ENCODE measurements around the gene SRY. TPM values are rescaled to one million over a fixed set of nuclear protein-coding genes. Genes with fewer than 3 reads are reported as not detected.
"Not testable (repeated sequence)": the region's sequence is repeated elsewhere in the genome, so short reads cannot be mapped to it uniquely, and the experiment has no call there.

SRY gene
- not detected for polyA plus RNA-seq

DNA sequence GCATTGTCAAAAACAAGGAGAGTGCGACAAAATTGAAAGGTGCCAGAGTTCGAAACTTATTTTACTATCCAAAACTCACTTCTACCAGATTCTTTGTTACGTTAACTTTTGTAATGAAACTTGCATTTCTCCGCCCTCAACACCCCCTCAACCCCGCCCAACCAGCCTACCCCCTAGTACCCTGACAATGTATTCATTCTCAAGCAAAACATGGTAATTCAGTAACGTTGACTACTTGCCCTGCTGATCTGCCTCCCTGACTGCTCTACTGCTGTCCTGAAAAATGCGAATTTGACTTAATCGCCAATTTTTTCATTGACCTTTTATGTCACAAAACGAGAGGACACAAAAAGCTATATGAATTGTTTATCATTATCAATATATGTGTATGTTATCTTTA is at the start of gene SRY:
SRY (minus strand) TSS at position 83 of the 400 bp plus-strand sequence; CDS start at position 4, 79 bp downstream.
- Mint-ChIP-seq H3K9me3 (no peaks in the 10 kb centered on the region), H3K4me1 (no peaks in the 10 kb centered on the region), H3K27me3 (no peaks in the 10 kb centered on the region), H3K27ac (no peak within 1 kb of the TSS), H3K36me3 (no peaks in the 10 kb centered on the region), H3K4me3 (no peak within 1 kb of the TSS)

DNA sequence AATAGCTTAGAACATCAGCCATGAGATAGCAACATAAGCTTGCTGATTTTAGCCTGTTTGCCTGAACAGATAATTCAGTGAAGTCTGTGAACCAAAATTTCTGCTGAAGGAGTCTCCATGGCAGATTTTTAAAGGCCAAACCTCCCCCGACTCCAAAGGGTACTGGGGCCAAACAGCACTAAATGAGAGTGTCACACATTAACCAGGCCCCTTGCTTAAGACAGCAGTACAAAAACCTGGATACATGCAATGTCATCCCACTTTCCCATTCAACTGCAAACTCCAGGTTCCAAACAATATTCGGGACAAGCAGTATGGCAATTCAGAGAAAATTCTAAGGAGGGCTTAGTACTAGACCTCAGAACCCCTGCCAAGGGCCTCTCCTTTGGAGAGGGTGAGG is 49.6 kb upstream of the SRY start:
- no peaks in the 10 kb centered on the region for H3K36me3 Mint-ChIP-seq
- no peaks in the 10 kb centered on the region for H3K27me3 Mint-ChIP-seq
- no peaks in the 10 kb centered on the region for H3K9me3 Mint-ChIP-seq
- H3K4me1 Mint-ChIP-seq, result no peaks in the 10 kb centered on the region
- no peak overlapping the region for H3K4me3 Mint-ChIP-seq
- no peak overlapping the region for H3K27ac Mint-ChIP-seq

DNA sequence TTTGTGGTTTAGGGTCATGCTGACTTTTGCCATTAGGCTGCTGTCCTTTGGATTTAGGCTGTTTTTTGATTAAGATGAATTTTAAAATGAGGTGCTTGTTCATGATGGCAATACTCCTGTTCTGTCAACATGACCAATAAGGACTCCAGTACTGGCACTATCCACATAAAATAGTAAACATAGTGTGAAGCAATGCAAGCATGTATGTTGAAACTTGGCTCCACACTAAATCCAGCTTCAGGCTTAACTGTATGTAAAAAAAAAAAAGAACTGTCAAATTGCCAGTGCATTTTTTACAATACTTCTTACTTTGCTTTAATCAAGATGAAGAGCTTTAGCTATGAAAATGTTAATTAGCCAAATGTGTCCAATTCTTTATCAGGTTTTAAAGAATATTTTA is 47.7 kb upstream of the SRY start:
- H3K36me3 Mint-ChIP-seq, result no peaks in the 10 kb centered on the region
- H3K27me3 Mint-ChIP-seq, result no peaks in the 10 kb centered on the region
- no peaks in the 10 kb centered on the region for H3K9me3 Mint-ChIP-seq
- H3K27ac Mint-ChIP-seq, result no peak overlapping the region
- no peak overlapping the region for H3K4me3 Mint-ChIP-seq
- H3K4me1 Mint-ChIP-seq, result no peaks in the 10 kb centered on the region

DNA sequence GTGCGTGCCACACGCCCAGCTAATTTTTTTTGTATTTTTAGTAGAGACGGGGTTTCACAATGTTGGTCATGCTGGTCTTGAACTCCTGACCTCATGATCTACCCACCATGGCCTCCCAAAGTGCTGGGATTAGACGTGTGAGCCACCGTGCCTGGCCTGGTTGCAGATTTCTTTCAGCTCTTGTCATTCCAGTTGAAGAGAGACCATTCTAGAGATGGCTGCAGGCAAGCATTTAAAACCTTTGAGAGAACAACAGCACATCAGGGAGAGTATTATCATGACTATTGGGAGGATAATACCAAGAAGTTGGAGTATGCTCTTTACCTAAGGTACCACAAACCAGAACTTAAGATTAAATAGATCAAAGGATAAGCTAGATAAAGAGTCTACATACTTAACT is 41.0 kb upstream of the SRY start:
- no peaks in the 10 kb centered on the region for H3K27me3 Mint-ChIP-seq
- H3K27ac Mint-ChIP-seq, result no peak overlapping the region
- no peaks in the 10 kb centered on the region for H3K9me3 Mint-ChIP-seq
- no peaks in the 10 kb centered on the region for H3K36me3 Mint-ChIP-seq
- no peak overlapping the region for H3K4me3 Mint-ChIP-seq
- no peaks in the 10 kb centered on the region for H3K4me1 Mint-ChIP-seq

DNA sequence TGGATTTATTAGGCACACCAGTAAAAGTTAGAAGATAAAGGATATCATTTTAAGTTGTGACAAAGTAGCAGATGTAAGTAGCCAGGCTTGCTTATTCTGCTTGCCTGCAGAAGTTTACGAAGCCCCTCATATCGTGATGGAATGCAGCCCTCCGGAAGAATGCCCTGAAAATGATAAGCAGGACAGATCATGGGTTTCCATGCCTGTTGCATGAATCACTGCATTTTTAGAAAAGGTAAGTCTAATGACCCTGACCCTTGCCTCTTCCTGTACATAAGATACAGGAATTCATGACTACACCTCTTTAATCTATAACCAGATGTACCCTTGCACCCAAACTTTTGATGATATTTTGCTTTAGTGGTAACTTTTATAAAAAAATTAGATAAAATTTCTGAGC is 37.0 kb upstream of the SRY start:
- Mint-ChIP-seq H3K4me3 (no peak overlapping the region), H3K4me1 (no peaks in the 10 kb centered on the region), H3K27me3 (no peaks in the 10 kb centered on the region)

DNA sequence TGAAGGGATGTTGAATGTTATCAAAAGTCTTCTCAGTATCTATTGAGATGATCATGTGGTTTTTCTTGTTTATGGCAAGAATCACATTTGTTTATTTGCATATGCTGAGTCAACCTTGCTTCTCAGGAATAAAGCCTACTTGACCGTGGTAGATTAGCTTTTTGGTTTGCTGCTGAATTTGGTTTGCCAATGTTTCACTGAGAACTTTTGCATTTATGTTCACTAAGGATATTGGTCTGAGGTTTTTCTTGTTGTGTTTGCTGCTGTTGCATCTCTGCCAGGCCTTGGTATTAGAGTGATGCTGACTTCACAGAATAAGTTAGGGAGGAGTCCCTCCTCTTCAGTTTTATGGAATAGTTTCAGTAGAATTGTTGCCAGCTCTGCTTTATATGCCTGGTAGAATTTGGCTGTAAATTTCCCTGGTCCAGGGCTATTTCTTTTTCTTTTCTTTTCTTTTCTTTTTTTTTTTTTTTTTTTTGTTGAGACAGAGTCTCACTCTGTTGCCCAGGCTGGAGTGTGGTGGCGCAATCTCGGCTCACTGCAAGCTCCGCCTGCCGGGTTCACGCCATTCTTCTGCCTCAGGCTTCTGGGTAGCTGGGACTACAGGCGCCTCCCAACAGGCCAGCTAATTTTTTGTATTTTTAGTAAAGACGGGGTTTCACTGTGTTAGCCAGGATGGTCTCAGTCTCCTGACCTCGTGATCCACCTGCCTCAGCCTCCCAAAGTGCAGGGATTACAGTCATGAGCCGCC is 29.8 kb upstream of the SRY start:
- H3K9me3 Mint-ChIP-seq, H3K36me3 Mint-ChIP-seq, H3K27ac Mint-ChIP-seq, H3K4me3 Mint-ChIP-seq, H3K4me1 Mint-ChIP-seq, H3K27me3 Mint-ChIP-seq: not testable (repeated sequence)

More for the DNA sequence above, 37.0 kb upstream of the SRY start:
- H3K36me3 Mint-ChIP-seq, result no peaks in the 10 kb centered on the region
- no peak overlapping the region for H3K27ac Mint-ChIP-seq
- H3K9me3 Mint-ChIP-seq, result no peaks in the 10 kb centered on the region

DNA sequence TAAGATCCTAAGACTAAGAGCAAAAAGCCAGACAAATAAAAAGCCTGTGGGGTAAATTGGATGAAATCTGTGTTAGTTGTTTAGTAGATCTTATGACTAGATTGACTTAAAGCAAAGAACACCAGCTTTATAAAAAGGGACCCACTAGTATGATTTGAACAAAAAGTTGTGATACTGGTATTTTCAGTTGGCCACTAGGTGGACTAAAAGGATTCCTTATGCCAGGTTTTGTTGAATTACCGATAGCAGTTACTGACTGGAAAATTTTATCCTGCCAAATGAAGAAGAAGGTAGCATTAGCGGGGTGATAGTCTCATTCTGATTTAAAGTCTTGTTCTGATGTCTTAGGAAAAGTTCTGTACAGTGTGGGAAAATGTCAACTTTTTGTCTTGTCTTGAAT is 12.8 kb upstream of the SRY start:
- Mint-ChIP-seq H3K4me3 (no peak overlapping the region), H3K4me1 (no peaks in the 10 kb centered on the region), H3K9me3 (no peaks in the 10 kb centered on the region), H3K27ac (no peak overlapping the region), H3K27me3 (no peaks in the 10 kb centered on the region), H3K36me3 (no peaks in the 10 kb centered on the region)

DNA sequence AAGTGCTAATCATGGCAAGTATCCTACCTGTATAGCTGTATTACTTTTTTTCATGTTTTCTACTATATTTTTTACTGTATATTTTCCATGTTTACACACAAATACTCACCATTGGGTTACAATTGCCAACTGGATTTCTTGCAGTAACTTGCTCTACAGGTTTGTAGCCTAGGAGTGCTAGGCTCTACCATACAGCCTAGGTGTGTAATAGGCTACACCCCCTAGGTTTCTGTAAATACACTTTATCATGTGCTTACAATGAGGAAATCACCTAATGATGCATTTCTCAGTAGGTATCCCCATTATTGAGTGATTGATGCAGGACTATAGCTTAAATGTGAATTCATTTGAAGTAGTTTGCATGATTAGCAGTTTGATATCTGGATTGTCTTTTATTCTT is 10.5 kb upstream of the SRY start:
- H3K36me3 Mint-ChIP-seq, result no peaks in the 10 kb centered on the region
- no peaks in the 10 kb centered on the region for H3K4me1 Mint-ChIP-seq
- H3K4me3 Mint-ChIP-seq, result no peak overlapping the region
- no peaks in the 10 kb centered on the region for H3K9me3 Mint-ChIP-seq
- H3K27me3 Mint-ChIP-seq, result no peaks in the 10 kb centered on the region
- no peak overlapping the region for H3K27ac Mint-ChIP-seq

DNA sequence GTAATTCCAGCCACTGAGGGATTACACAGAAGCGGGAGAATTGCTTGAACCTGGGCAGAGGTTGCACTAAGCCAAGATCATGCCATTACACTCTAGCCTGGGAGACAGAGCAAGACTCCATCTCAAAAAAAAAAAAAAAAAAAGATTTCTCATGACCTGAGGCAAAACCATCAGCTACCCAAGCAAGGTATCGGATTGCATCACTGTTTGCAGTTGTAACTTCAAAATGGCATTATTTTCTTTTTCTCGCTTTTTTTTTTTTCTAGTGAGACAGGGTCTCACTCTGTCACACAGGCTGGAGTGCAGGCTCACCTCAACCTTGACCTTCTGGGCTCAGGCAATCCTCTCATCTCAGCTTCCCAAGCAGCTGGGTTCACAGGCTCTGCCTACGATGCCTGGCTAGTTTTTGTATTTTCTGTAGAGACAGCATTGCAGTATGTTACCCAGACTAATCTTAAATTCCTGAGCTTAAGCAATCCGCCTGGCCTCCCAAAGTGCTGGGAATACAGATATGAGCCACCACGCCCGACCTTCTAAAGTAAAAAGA is 9.6 kb upstream of the SRY start:
- Mint-ChIP-seq H3K36me3 (no peaks in the 10 kb centered on the region), H3K9me3 (no peaks in the 10 kb centered on the region), H3K27me3 (no peaks in the 10 kb centered on the region), H3K4me1 (no peaks in the 10 kb centered on the region), H3K4me3 (no peak overlapping the region), H3K27ac (no peak overlapping the region)

DNA sequence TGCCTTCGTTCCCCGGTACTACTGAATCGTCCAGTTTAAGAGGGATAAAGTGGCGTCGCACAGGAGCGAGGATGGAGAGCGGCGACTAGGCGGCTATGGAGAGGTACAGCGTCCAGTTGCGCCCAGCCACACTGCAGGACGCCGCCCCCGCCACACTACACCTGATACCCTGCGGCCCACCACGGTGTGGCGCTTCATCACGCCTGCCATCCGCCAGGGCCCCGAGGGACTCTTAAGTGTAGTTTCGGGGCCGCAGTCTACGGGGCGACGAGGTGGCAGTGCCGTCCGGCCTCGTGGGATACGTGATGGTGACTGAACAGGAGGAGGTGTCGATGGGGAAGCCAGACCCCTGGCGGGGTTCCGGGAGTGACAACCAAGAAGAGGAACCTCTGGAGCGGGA is 2.3 kb upstream of the SRY start:
- Mint-ChIP-seq H3K27ac (no peak overlapping the region), H3K4me1 (no peaks in the 10 kb centered on the region), H3K27me3 (no peaks in the 10 kb centered on the region), H3K36me3 (no peaks in the 10 kb centered on the region), H3K9me3 (no peaks in the 10 kb centered on the region), H3K4me3 (no peak overlapping the region)

DNA sequence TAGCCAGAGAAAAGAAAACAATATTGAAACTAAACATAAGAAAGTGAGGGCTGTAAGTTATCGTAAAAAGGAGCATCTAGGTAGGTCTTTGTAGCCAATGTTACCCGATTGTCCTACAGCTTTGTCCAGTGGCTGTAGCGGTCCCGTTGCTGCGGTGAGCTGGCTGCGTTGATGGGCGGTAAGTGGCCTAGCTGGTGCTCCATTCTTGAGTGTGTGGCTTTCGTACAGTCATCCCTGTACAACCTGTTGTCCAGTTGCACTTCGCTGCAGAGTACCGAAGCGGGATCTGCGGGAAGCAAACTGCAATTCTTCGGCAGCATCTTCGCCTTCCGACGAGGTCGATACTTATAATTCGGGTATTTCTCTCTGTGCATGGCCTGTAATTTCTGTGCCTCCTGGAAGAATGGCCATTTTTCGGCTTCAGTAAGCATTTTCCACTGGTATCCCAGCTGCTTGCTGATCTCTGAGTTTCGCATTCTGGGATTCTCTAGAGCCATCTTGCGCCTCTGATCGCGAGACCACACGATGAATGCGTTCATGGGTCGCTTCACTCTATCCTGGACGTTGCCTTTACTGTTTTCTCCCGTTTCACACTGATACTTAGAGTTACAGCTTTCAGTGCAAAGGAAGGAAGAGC is 488 bp downstream of the SRY start:
- Mint-ChIP-seq H3K27ac (no peak overlapping the region), H3K36me3 (no peaks in the 10 kb centered on the region), H3K27me3 (no peaks in the 10 kb centered on the region)

More for the DNA sequence above, 488 bp downstream of the SRY start:
- Mint-ChIP-seq H3K4me1 (no peaks in the 10 kb centered on the region), H3K9me3 (no peaks in the 10 kb centered on the region), H3K4me3 (no peak overlapping the region)

Other genes starting within 250 kb of the SRY start
- gene RPS4Y1, start 53.9 kb upstream of the SRY start, polyA plus RNA-seq, result not detected
- not detected for gene ZFY, start 147.7 kb upstream of the SRY start, polyA plus RNA-seq